Measurements from ENCODE around the gene VWA8.

Gene VWA8

GRCh38 chr13:41586216-41586615, 374.7 kb downstream of the VWA8 start:
- Histone ChIP-seq H3K9me3 (no peaks in the 10 kb centered on the region), H3K36me3 (peaks cover 33% of the 10 kb centered on the region), H3K4me1 (no peaks in the 10 kb centered on the region), H3K4me3 (ENCODE audit: low read depth, low read length) (no peak overlapping the region), H3K27me3 (no peaks in the 10 kb centered on the region)
- no peak for TF ChIP-seq CTCF (IDR thresholded peaks at IDR 0.05; ENCODE audit: low read depth, low read length)
- DNase-seq: no peak

GRCh38 chr13:41582027-41582463, 378.9 kb downstream of the VWA8 start:
- TF ChIP-seq CTCF (IDR thresholded peaks at IDR 0.05; ENCODE audit: low read depth, low read length): no peak

GRCh38 chr13:41580345-41580744, 380.6 kb downstream of the VWA8 start:
- no peak for TF ChIP-seq CTCF (IDR thresholded peaks at IDR 0.05; ENCODE audit: low read depth, low read length)
- Histone ChIP-seq H3K4me1 (no peaks in the 10 kb centered on the region), H3K36me3 (peaks cover 10% of the 10 kb centered on the region), H3K27me3 (no peaks in the 10 kb centered on the region), H3K4me3 (ENCODE audit: low read depth, low read length) (no peak overlapping the region), H3K9me3 (no peaks in the 10 kb centered on the region)
- no peak for DNase-seq

More at GRCh38 chr13:41582027-41582463, 378.9 kb downstream of the VWA8 start:
- Histone ChIP-seq H3K4me1 (no peaks in the 10 kb centered on the region), H3K27me3 (no peaks in the 10 kb centered on the region), H3K4me3 (ENCODE audit: low read depth, low read length) (no peak overlapping the region), H3K9me3 (no peaks in the 10 kb centered on the region), H3K36me3 (peaks cover 15% of the 10 kb centered on the region)
- no peak for DNase-seq

- no peaks in the 10 kb centered on the region for H3K9me3 ChIP-seq
- H3K27me3 ChIP-seq: no peaks in the 10 kb centered on the region
- H3K36me3 ChIP-seq: peaks cover 7% of the 10 kb centered on the region; the same call in 1 of the 2 replicates
- H3K4me1 ChIP-seq: no peaks in the 10 kb centered on the region
- TF ChIP-seq CTCF (IDR thresholded peaks at IDR 0.05; ENCODE audit: low read depth, low read length): no peak
- DNase-seq: no peak
- no peak overlapping the region for H3K4me3 ChIP-seq (ENCODE audit: low read depth, low read length)
Measured at GRCh38 chr13:41579881-41580280, 381.0 kb downstream of the VWA8 start.

- no peaks in the 10 kb centered on the region for H3K9me3 ChIP-seq
- DNase-seq: no peak
- H3K4me1 ChIP-seq: no peaks in the 10 kb centered on the region
- H3K36me3 ChIP-seq: peaks cover 7% of the 10 kb centered on the region; the same call in 1 of the 2 replicates
- H3K4me3 ChIP-seq (ENCODE audit: low read depth, low read length): no peak overlapping the region
- no peaks in the 10 kb centered on the region for H3K27me3 ChIP-seq
- no peak for TF ChIP-seq CTCF (IDR thresholded peaks at IDR 0.05; ENCODE audit: low read depth, low read length)
Measured at GRCh38 chr13:41579168-41579567, 381.7 kb downstream of the VWA8 start.

GRCh38 chr13:41578371-41578770, 382.5 kb downstream of the VWA8 start:
- Histone ChIP-seq H3K4me3 (ENCODE audit: low read depth, low read length) (no peak overlapping the region), H3K27me3 (no peaks in the 10 kb centered on the region), H3K9me3 (no peaks in the 10 kb centered on the region), H3K4me1 (no peaks in the 10 kb centered on the region), H3K36me3 (peaks cover 4% of the 10 kb centered on the region; the same call in 1 of the 2 replicates)
- no peak for TF ChIP-seq CTCF (IDR thresholded peaks at IDR 0.05; ENCODE audit: low read depth, low read length)
- no peak for DNase-seq
